HG02588 (cell line): ENCODE measurements around the gene MSRB1.
"Not testable (repeated sequence)": the region's sequence is repeated elsewhere in the genome, so short reads cannot be mapped to it uniquely, and the experiment has no call there.

Experiments used
- ATAC-seq: cut with Tn5 transposase; IDR thresholded peaks from one replicate; pipeline ENCODE4 v1.9.1; 2021; ENCODE audit warnings: mild to moderate bottlenecking, moderate library complexity; ENCODE audit not compliant: unreplicated experiment

Gene MSRB1

GRCh38 chr16:1903845-1904840 is 38.9 kb downstream of the MSRB1 start:
- no peak for ATAC-seq

- no peak for ATAC-seq
These were observed 39.8 kb downstream of the MSRB1 start for GRCh38 chr16:1903220-1903574.

DNA sequence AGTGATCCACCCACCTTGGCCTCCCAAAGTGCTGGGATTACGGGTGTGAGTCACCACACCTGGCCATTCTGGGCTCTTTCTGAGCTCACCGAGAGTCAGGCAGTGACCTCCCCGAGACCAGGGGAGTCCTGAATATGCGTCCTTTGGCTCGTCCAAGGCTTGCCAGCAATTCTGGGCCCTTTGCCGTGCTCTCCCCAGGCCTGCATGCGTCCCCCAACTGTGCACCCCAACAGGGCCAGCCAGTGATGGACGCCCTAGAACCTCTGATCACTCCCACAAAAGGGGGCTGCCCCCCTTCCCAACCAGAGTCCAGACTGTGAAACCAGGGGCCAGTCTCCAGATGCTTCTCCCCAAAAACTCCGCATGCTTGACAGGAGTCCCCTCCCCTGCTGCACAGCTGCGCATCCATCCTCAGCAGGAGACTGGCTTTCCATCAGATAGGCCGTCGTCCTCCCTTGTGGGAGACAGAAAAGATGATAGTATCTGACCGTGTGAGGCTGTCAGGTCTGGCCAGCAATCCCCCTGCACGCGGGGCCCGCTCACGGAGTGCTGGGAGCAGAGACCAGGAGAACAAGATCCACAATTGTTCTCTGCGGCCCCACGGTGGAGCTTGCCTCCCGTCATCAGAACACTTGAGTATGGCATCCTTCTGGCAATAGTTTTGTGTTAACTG is 40.3 kb downstream of the MSRB1 start:
- ATAC-seq, result no peak

- no peak for ATAC-seq
These were observed 42.6 kb downstream of the MSRB1 start for GRCh38 chr16:1900452-1900774.

DNA sequence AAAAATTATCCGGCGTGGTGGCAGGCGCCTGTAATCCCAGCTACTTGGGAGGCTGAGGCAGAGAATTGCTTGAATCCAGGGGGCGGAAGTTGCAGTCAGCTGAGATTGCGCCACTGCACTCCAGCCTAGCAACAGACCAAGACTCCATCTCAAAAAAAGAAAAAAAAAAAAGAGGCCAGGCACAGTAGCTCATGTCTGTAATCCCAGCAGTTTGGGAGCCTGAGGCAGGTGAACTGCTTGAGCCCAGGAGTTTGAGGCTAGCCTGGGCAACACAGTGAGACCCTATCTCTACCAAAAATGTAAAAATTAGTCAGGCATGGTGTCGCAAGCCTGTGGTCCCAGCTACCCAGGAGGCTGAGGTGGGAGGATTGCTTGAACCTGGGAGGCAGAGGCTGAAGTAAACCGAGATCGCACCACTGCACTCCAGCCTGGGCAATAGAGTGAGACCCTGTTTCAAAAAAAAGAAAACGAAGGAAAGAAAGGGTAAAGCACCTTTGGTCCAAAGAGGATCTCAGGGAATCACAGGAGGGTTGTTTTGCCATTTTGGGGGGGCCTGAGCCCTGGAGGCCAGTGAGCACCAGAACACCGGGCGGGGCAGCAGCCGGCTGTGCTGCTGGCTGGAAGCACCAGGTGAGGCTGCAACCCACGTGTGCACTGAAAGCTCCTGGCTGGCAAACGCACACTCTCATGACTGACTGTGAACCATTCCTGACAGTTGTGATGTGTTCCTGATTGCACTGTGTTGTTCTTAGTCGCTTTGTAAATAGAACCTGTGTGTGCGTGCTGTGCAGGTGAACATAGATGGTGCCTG is 43.2 kb downstream of the MSRB1 start:
- ATAC-seq, result no peak

GRCh38 chr16:1897692-1898091 is 45.3 kb downstream of the MSRB1 start:
- not testable (repeated sequence) for ATAC-seq

- ATAC-seq, result no peak
These were observed 46.9 kb downstream of the MSRB1 start for GRCh38 chr16:1895949-1896675.

DNA sequence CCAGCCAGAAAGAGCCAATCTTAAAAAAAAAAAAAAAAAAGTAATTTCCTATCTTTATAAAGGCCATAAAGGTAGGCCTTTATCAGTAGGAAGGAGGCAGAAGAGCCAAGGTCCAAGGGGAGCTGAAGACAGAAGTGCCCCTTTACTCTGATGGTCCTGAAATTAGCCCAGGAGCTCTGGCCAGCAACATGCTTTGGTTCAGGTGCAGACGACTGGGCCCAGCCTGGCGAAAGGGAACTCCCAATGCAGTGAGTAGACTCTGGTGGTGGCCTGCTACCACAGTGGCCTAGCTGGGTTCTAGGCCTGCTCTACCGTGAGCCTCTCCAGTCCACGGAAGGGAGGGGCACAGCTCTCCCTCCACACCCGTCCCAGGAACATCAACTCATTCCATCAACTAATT is 47.9 kb downstream of the MSRB1 start:
- ATAC-seq, result no peak

- ATAC-seq, result no peak
These were observed 52.3 kb downstream of the MSRB1 start for GRCh38 chr16:1890708-1891050.

GRCh38 chr16:1890024-1890707 is 52.8 kb downstream of the MSRB1 start:
- ATAC-seq, result no peak
